IMR-90 (cell line): Measurements from ENCODE around the gene GAS7. TPM values are rescaled to one million over a fixed set of nuclear protein-coding genes. Genes with fewer than 3 reads are reported as not detected.

Experiments
- ATAC-seq: fragments of 200-7000 bp; cut with Tn5 transposase; 2 replicates; pipeline ENCODE4 v1.9.1; 2020; ENCODE audit warnings: low read depth, mild to moderate bottlenecking, moderate library complexity
- BruUV-seq: library from RNA; stranded (reverse); fragments of 400-500 nt; replicated peaks from 2 replicates; lab custom pipeline; 2021; lab: Mats Ljungman, UMichigan
- CTCF ChIA-PET: fragments of 300-600 bp; formaldehyde crosslinking; extraction: SDS; loops from one replicate; lab custom pipeline; 2021; ENCODE audit warnings: antibody characterized with exemption; lab: Yijun Ruan, JAX
- POLR2A ChIA-PET: fragments of 300-600 bp; sonication (Branson Sonifier 250); formaldehyde crosslinking; loops from one replicate; lab custom pipeline; 2022; ENCODE audit warnings: antibody characterized with exemption; ENCODE audit not compliant: unreplicated experiment; lab: Charles Lee
- DNase-seq: peaks from one replicate; pipeline ENCODE4 v3.0.0; 2013
- H2AFZ ChIP-seq: replicated peaks from 2 replicates; pipeline ENCODE3; 2013; ENCODE audit warnings: low read length, mild to moderate bottlenecking; ENCODE audit not compliant: poor library complexity
- H2AK5ac ChIP-seq: 2 replicates; pipeline ENCODE4 v1.6.1; 2013; ENCODE audit warnings: low read depth, low read length, inconsistent platforms
- H2AK9ac ChIP-seq: replicated peaks from 2 replicates; pipeline ENCODE3; 2013; ENCODE audit warnings: mild to moderate bottlenecking, low read depth, low read length, moderate library complexity; ENCODE audit not compliant: poor library complexity
- H2BK120ac ChIP-seq: 2 replicates; pipeline ENCODE4 v1.6.1; 2013; ENCODE audit warnings: low read depth, low read length, inconsistent platforms
- H2BK15ac ChIP-seq: 3 replicates; pipeline ENCODE4 v1.6.1; 2013; ENCODE audit warnings: low read depth, low read length, inconsistent platforms
- H2BK20ac ChIP-seq: 2 replicates; pipeline ENCODE4 v1.6.1; 2013; ENCODE audit warnings: low read depth, mild to moderate bottlenecking, inconsistent platforms, low read length, moderate library complexity
- H2BK5ac ChIP-seq: 2 replicates; pipeline ENCODE4 v1.6.1; 2013; ENCODE audit warnings: mild to moderate bottlenecking, low read depth, low read length, inconsistent platforms; ENCODE audit not compliant: poor library complexity, severe bottlenecking
- H3K14ac ChIP-seq: replicated peaks from 2 replicates; pipeline ENCODE4 v1.6.1; 2013; ENCODE audit warnings: low read depth, low read length, inconsistent platforms
- H3K18ac ChIP-seq: 2 replicates; pipeline ENCODE4 v1.6.1; 2013; ENCODE audit warnings: low read depth, low read length, control low read depth
- H3K23ac ChIP-seq: 2 replicates; pipeline ENCODE4 v1.6.1; 2013; ENCODE audit warnings: low read depth, low read length, inconsistent platforms
- H3K27ac ChIP-seq: 2 replicates; pipeline ENCODE4 v1.5.1; 2013; ENCODE audit warnings: mild to moderate bottlenecking, control low read depth, low read length; ENCODE audit not compliant: insufficient read depth
- H3K27me3 ChIP-seq: 2 replicates; pipeline ENCODE4 v1.6.1; 2013; ENCODE audit warnings: low read length; ENCODE audit not compliant: control insufficient read depth, insufficient read depth
- H3K36me3 ChIP-seq: 2 replicates; pipeline ENCODE4 v1.6.1; 2013; ENCODE audit warnings: low read length, mixed read lengths; ENCODE audit not compliant: control insufficient read depth, insufficient read depth
- H3K4ac ChIP-seq: 2 replicates; pipeline ENCODE4 v1.6.1; 2013; ENCODE audit warnings: low read depth, low read length, inconsistent platforms
- H3K4me1 ChIP-seq: 2 replicates; pipeline ENCODE4 v1.6.1; 2013; ENCODE audit warnings: low read length, mixed read lengths; ENCODE audit not compliant: control insufficient read depth, insufficient read depth
- H3K4me2 ChIP-seq: 2 replicates; pipeline ENCODE4 v1.6.1; 2013; ENCODE audit warnings: low read depth, mild to moderate bottlenecking, control low read depth, low read length, moderate library complexity
- H3K4me3 ChIP-seq: 2 replicates; pipeline ENCODE4 v1.5.1; 2013; ENCODE audit warnings: low read depth, mild to moderate bottlenecking, control low read depth, low read length, moderate library complexity; ENCODE audit not compliant: insufficient read depth
- H3K56ac ChIP-seq: 2 replicates; pipeline ENCODE4 v1.6.1; 2013; ENCODE audit warnings: low read length, inconsistent platforms; ENCODE audit not compliant: insufficient read depth; ENCODE audit errors: extremely low read depth
- H3K79me1 ChIP-seq, 2 experiments: 2 replicates each; pipeline ENCODE4 v1.6.1; 2013; ENCODE audit warnings: low read length in 2 of 2, inconsistent platforms in 1 of 2, low read depth in 1 of 2
- H3K9ac ChIP-seq: 2 replicates; pipeline ENCODE4 v1.6.1; 2013; ENCODE audit warnings: low read depth, low read length, control low read depth
- H3K9me1 ChIP-seq: 2 replicates; pipeline ENCODE4 v1.6.1; 2013; ENCODE audit warnings: low read length, inconsistent platforms; ENCODE audit not compliant: insufficient read depth
- H3K9me3 ChIP-seq: 2 replicates; pipeline ENCODE4 v1.6.1; 2013; ENCODE audit warnings: low read length; ENCODE audit not compliant: control insufficient read depth, insufficient read depth
- H4K20me1 ChIP-seq: 2 replicates; pipeline ENCODE4 v1.6.1; 2013; ENCODE audit warnings: low read length, inconsistent platforms; ENCODE audit not compliant: insufficient read depth
- H4K5ac ChIP-seq: 2 replicates; pipeline ENCODE4 v1.6.1; 2013; ENCODE audit warnings: mild to moderate bottlenecking, low read depth, low read length, control low read depth
- H4K8ac ChIP-seq, 2 experiments: 2 replicates each; pipeline ENCODE4 v1.6.1; 2013; ENCODE audit warnings: low read depth in 2 of 2, low read length in 2 of 2, control low read depth in 1 of 2, inconsistent platforms in 1 of 2
- H4K91ac ChIP-seq: 2 replicates; pipeline ENCODE4 v1.6.1; 2013; ENCODE audit warnings: low read depth, low read length, inconsistent platforms; ENCODE audit not compliant: insufficient read depth
- BHLHE40 ChIP-seq: fragments of 150-350 bp; IDR thresholded peaks from 2 replicates; pipeline ENCODE4 v1.6.1; 2016; ENCODE audit warnings: mild to moderate bottlenecking, low read depth, low read length
- CEBPB ChIP-seq: IDR thresholded peaks from 2 replicates; pipeline ENCODE4 v1.6.1; 2012; ENCODE audit warnings: low read depth, low read length, improper control_type of control experiment
- CHD1 ChIP-seq: IDR thresholded peaks from 2 replicates; pipeline ENCODE4 v1.6.1; 2012; ENCODE audit warnings: low read depth, low read length, improper control_type of control experiment
- FOS ChIP-seq: fragments of 150-350 bp; IDR thresholded peaks from 2 replicates; pipeline ENCODE4 v1.6.1; 2016; ENCODE audit warnings: low read depth, low read length
- MAFK ChIP-seq: IDR thresholded peaks from 2 replicates; pipeline ENCODE4 v1.6.1; 2012; ENCODE audit warnings: low read depth, low read length, improper control_type of control experiment
- MAZ ChIP-seq: IDR thresholded peaks from 2 replicates; pipeline ENCODE4 v1.6.1; 2012; ENCODE audit warnings: low read depth, mild to moderate bottlenecking, low read length, improper control_type of control experiment, moderate library complexity, borderline replicate concordance
- MXI1 ChIP-seq: IDR thresholded peaks from 2 replicates; pipeline ENCODE4 v1.6.1; 2012; ENCODE audit warnings: low read depth, mild to moderate bottlenecking, low read length, moderate library complexity, borderline replicate concordance
- NFE2L2 ChIP-seq: fragments of 150-350 bp; IDR thresholded peaks from 2 replicates; pipeline ENCODE4 v1.6.1; 2016; ENCODE audit warnings: low read depth, mild to moderate bottlenecking, low read length
- POLR2A ChIP-seq: IDR thresholded peaks from 2 replicates; pipeline ENCODE4 v1.6.1; 2012; ENCODE audit warnings: mild to moderate bottlenecking, low read depth, low read length
- RAD21 ChIP-seq: IDR thresholded peaks from 2 replicates; pipeline ENCODE4 v1.6.1; 2012; ENCODE audit warnings: low read length, improper control_type of control experiment
- RCOR1 ChIP-seq: IDR thresholded peaks from 2 replicates; pipeline ENCODE4 v1.6.1; 2012; ENCODE audit warnings: mild to moderate bottlenecking, low read length, improper control_type of control experiment; ENCODE audit not compliant: insufficient replicate concordance
- RFX5 ChIP-seq: IDR thresholded peaks from 2 replicates; pipeline ENCODE4 v1.8.0; 2012; ENCODE audit warnings: low read depth, mild to moderate bottlenecking, low read length, moderate library complexity
- SMC3 ChIP-seq: fragments of 150-350 bp; IDR thresholded peaks from 2 replicates; pipeline ENCODE4 v1.6.1; 2016; ENCODE audit warnings: low read depth, mild to moderate bottlenecking, antibody characterized with exemption, low read length, moderate library complexity
- USF2 ChIP-seq: fragments of 150-350 bp; IDR thresholded peaks from 2 replicates; pipeline ENCODE4 v1.6.1; 2017; ENCODE audit warnings: mild to moderate bottlenecking, antibody characterized with exemption, low read length, low read depth
- WGBS, 2 experiments: methylation state at CpG; one replicate each; pipeline versions ENCODE4 v1.1.5 to v1.1.7; 2013; ENCODE audit warnings: missing lambda C conversion rate in 2 of 2; ENCODE audit not compliant: insufficient read length in 1 of 2; ENCODE audit errors: extremely low coverage in 2 of 2; 5-methylcytosine and 5-hydroxymethylcytosine counted together
- dilution Hi-C: fragments of 300-500 bp; cut with HindIII; formaldehyde crosslinking; loops from one replicate; pipeline ENCODE4 v1.14.3; 2018; ENCODE audit warnings: low sequenced_read_pairs; ENCODE audit not compliant: unreplicated experiment
- in situ Hi-C: fragments of 300-500 bp; cut with MboI; formaldehyde crosslinking; loops from 3 replicates; pipeline ENCODE4 v1.14.3; 2019; ENCODE audit warnings: low sequenced_read_pairs, inconsistent platforms, mixed read lengths
- intact Hi-C: fragments of 100-400 bp; cut with micrococcal nuclease; formaldehyde crosslinking; loops from 2 replicates; pipeline ENCODE4 v1.10.0; 2022
- polyA plus RNA-seq, 3 experiments: library from polyadenylated mRNA; depleted of rRNA; stranded (reverse); fragments of >200 nt; gene quantifications; 2 replicates each; pipeline ENCODE4 v1.2.3, GENCODE V29; 2012; ENCODE audit warnings: low replicate concordance in 1 of 3
- total RNA-seq: library from RNA; depleted of rRNA; stranded (reverse); fragments of >200 nt; gene quantifications from 2 replicates; pipeline ENCODE4 v1.2.3, GENCODE V29; 2012
- TF ChIP-seq, protein P1 (sequence below): fragments of 150-350 bp; IDR thresholded peaks from 2 replicates; pipeline ENCODE4 v1.6.1; 2016; ENCODE audit warnings: low read depth, mild to moderate bottlenecking, low read length, moderate library complexity, borderline replicate concordance
- TF ChIP-seq, protein P2 (sequence below): conservative IDR thresholded peaks from 2 replicates; pipeline ENCODE4 v1.5.1; 2012; ENCODE audit warnings: mild to moderate bottlenecking, low read depth, low read length, improper control_type of control experiment

Gene GAS7
- total and polyA plus RNA-seq, 2 of the 4 experiments (the other 2 are of a cell fraction): 4.6 to 5.0 TPM

GRCh38 chr17:10200645-10201044 lies 2.2 kb upstream of the GAS7 start:
- H3K9me1 ChIP-seq: no peaks in the 10 kb centered on the region; the same call in 1 of the 2 replicates
- WGBS, 2 experiments: 83% methylated on average over 2 of the region's 4 CpGs; no CpG with 5 or more reads in 1 of the 2 experiments
- TF ChIP-seq MAFK (no peak), RFX5 (no peak), CEBPB (no peak), RCOR1 (no peak), MXI1 (no peak), CHD1 (no peak), RAD21 (no peak), BHLHE40 (no peak), POLR2A (no peak), NFE2L2 (no peak), FOS (no peak), SMC3 (no peak), USF2 (no peak), MAZ (no peak)
- TF ChIP-seq, protein P1, sequence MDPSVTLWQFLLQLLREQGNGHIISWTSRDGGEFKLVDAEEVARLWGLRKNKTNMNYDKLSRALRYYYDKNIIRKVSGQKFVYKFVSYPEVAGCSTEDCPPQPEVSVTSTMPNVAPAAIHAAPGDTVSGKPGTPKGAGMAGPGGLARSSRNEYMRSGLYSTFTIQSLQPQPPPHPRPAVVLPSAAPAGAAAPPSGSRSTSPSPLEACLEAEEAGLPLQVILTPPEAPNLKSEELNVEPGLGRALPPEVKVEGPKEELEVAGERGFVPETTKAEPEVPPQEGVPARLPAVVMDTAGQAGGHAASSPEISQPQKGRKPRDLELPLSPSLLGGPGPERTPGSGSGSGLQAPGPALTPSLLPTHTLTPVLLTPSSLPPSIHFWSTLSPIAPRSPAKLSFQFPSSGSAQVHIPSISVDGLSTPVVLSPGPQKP: no peak
- TF ChIP-seq, protein P2, sequence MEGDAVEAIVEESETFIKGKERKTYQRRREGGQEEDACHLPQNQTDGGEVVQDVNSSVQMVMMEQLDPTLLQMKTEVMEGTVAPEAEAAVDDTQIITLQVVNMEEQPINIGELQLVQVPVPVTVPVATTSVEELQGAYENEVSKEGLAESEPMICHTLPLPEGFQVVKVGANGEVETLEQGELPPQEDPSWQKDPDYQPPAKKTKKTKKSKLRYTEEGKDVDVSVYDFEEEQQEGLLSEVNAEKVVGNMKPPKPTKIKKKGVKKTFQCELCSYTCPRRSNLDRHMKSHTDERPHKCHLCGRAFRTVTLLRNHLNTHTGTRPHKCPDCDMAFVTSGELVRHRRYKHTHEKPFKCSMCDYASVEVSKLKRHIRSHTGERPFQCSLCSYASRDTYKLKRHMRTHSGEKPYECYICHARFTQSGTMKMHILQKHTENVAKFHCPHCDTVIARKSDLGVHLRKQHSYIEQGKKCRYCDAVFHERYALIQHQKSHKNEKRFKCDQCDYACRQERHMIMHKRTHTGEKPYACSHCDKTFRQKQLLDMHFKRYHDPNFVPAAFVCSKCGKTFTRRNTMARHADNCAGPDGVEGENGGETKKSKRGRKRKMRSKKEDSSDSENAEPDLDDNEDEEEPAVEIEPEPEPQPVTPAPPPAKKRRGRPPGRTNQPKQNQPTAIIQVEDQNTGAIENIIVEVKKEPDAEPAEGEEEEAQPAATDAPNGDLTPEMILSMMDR: no peak
- peaks cover 4% of the 10 kb centered on the region; the same call in 1 of the 2 replicates for H3K4me1 ChIP-seq
- no peak overlapping the region for H2AK5ac ChIP-seq
- H2BK15ac ChIP-seq: no peak overlapping the region
- DNase-seq: no peak
- H3K36me3 ChIP-seq: no peaks in the 10 kb centered on the region
- no peak overlapping the region for H2AK9ac ChIP-seq
- no peak overlapping the region for H3K4me3 ChIP-seq
- H4K20me1 ChIP-seq: no peaks in the 10 kb centered on the region
- dilution Hi-C loops (no loop called here), intact Hi-C loops (no loop called here), in situ Hi-C loops (no loop called here)
- peaks cover 3% of the 10 kb centered on the region for H3K9me3 ChIP-seq
- BruUV-seq: no TSS peak
- no peak overlapping the region for H4K91ac ChIP-seq
- no peak for ATAC-seq
- no peaks in the 10 kb centered on the region for H3K79me1 ChIP-seq
- CTCF ChIA-PET: no interaction called here
- H4K8ac ChIP-seq: no peak overlapping the region
- no peak overlapping the region for H3K23ac ChIP-seq
- peaks cover 4% of the 10 kb centered on the region for H3K27me3 ChIP-seq
- no peak overlapping the region for H3K4ac ChIP-seq
- H3K56ac ChIP-seq: no peak overlapping the region
- no peak overlapping the region for H4K5ac ChIP-seq
- H3K18ac ChIP-seq: no peak overlapping the region
- no peak overlapping the region for H2AFZ ChIP-seq
- H3K14ac ChIP-seq: no peak overlapping the region
- H3K4me2 ChIP-seq: no peak overlapping the region
- H2BK20ac ChIP-seq: no peak overlapping the region
- H2BK5ac ChIP-seq: no peak overlapping the region
- H3K27ac ChIP-seq: no peak overlapping the region
- no peak overlapping the region for H3K9ac ChIP-seq
- POLR2A ChIA-PET: no interaction called here
- no peak overlapping the region for H2BK120ac ChIP-seq
